DOHH2 (cell line): ENCODE measurements around the gene CSF1.

Experiments used
- H3F3A ChIP-seq: fragments of 200-600 bp; sonication (generic), shearing (Covaris generic); 2 replicates; pipeline ENCODE4 v1.6.0; 2016; ENCODE audit warnings: antibody characterized with exemption, mild to moderate bottlenecking; ENCODE audit not compliant: control insufficient read depth, insufficient read depth
- H3K27ac ChIP-seq: fragments of 200-600 bp; sonication (generic); 2 replicates; pipeline ENCODE4 v1.5.1; 2014; ENCODE audit warnings: low read depth, mild to moderate bottlenecking, low read length, moderate library complexity
- H3K27me3 ChIP-seq: fragments of 200-600 bp; sonication (generic); 2 replicates; pipeline ENCODE4 v1.6.1; 2014; ENCODE audit warnings: mild to moderate bottlenecking, low read length, mixed read lengths; ENCODE audit not compliant: control insufficient read depth
- H3K36me3 ChIP-seq: fragments of 200-600 bp; sonication (generic); 2 replicates; pipeline ENCODE4 v1.6.1; 2014; ENCODE audit warnings: mild to moderate bottlenecking, low read length, moderate library complexity, mixed read lengths; ENCODE audit not compliant: control insufficient read depth
- H3K4me1 ChIP-seq: fragments of 200-600 bp; sonication (generic); 2 replicates; pipeline ENCODE4 v1.6.1; 2014; ENCODE audit warnings: mild to moderate bottlenecking, low read length, mixed read lengths; ENCODE audit not compliant: control insufficient read depth
- H3K4me2 ChIP-seq: fragments of 200-600 bp; sonication (generic); 2 replicates; pipeline ENCODE4 v1.6.0; 2014; ENCODE audit warnings: mild to moderate bottlenecking, low read length, moderate library complexity
- H3K4me3 ChIP-seq: fragments of 200-600 bp; sonication (generic); 2 replicates; pipeline ENCODE4 v1.5.1; 2014; ENCODE audit warnings: mild to moderate bottlenecking, low read length, mixed read lengths
- H3K79me2 ChIP-seq: fragments of 200-600 bp; sonication (generic); 2 replicates; pipeline ENCODE4 v1.6.1; 2014; ENCODE audit warnings: mild to moderate bottlenecking, low read length, mixed read lengths; ENCODE audit not compliant: control insufficient read depth
- H3K9me2 ChIP-seq: fragments of 200-600 bp; sonication (generic); replicated peaks from 2 replicates; pipeline ENCODE4 v1.6.1; 2014; ENCODE audit warnings: mild to moderate bottlenecking, low read length, mixed read lengths; ENCODE audit not compliant: control insufficient read depth
- H3K9me3 ChIP-seq: fragments of 200-600 bp; sonication (generic); 2 replicates; pipeline ENCODE4 v1.6.1; 2014; ENCODE audit warnings: antibody characterized with exemption, low read length, mixed read lengths; ENCODE audit not compliant: control insufficient read depth, insufficient read depth
- H4K20me1 ChIP-seq: fragments of 200-600 bp; sonication (generic); 2 replicates; pipeline ENCODE4 v1.6.0; 2014; ENCODE audit warnings: low read depth, mild to moderate bottlenecking, antibody characterized with exemption, low read length, moderate library complexity; ENCODE audit not compliant: control insufficient read depth, insufficient read depth
- CTCF ChIP-seq: fragments of 200-600 bp; sonication (generic); IDR thresholded peaks from one replicate; pipeline ENCODE4 v1.5.1; 2014; ENCODE audit warnings: antibody characterized with exemption, mild to moderate bottlenecking, low read depth, low read length; ENCODE audit not compliant: poor library complexity, severe bottlenecking
- EZH2phosphoT487 ChIP-seq: fragments of 200-600 bp; sonication (generic); IDR thresholded peaks from 2 replicates; pipeline ENCODE4 v1.6.1; 2017; ENCODE audit warnings: borderline replicate concordance, mild to moderate bottlenecking, antibody characterized with exemption, low read length, moderate library complexity, mixed read lengths

CSF1 gene

GRCh38 chr1:109969146-109969829, 58.6 kb downstream of the CSF1 start:
- Histone ChIP-seq H3K4me3 (no peak overlapping the region), H3K4me2 (no peak overlapping the region), H3K36me3 (no peaks in the 10 kb centered on the region), H3K79me2 (no peaks in the 10 kb centered on the region), H3K9me3 (no peaks in the 10 kb centered on the region), H3K27me3 (peaks cover 22% of the 10 kb centered on the region), H4K20me1 (no peaks in the 10 kb centered on the region), H3K27ac (no peak overlapping the region), H3K9me2 (no peaks in the 10 kb centered on the region), H3F3A (no peaks in the 10 kb centered on the region), H3K4me1 (no peaks in the 10 kb centered on the region)
- TF ChIP-seq EZH2phosphoT487, result no peak
- no peak for TF ChIP-seq CTCF

GRCh38 chr1:109969907-109970306, 59.3 kb downstream of the CSF1 start:
- Histone ChIP-seq H3K27me3 (peaks cover 23% of the 10 kb centered on the region), H3K79me2 (no peaks in the 10 kb centered on the region), H3K9me2 (no peaks in the 10 kb centered on the region), H4K20me1 (no peaks in the 10 kb centered on the region), H3K4me3 (no peak overlapping the region), H3K4me2 (no peak overlapping the region), H3K9me3 (no peaks in the 10 kb centered on the region), H3K36me3 (no peaks in the 10 kb centered on the region), H3K27ac (no peak overlapping the region), H3F3A (no peaks in the 10 kb centered on the region), H3K4me1 (no peaks in the 10 kb centered on the region)
- TF ChIP-seq CTCF (no peak), EZH2phosphoT487 (no peak)

- no peaks in the 10 kb centered on the region for H3K36me3 ChIP-seq
- no peaks in the 10 kb centered on the region for H3K9me3 ChIP-seq
- H3K27ac ChIP-seq, result no peak overlapping the region
- TF ChIP-seq EZH2phosphoT487 (no peak), CTCF (no peak)
- no peak overlapping the region for H3K4me3 ChIP-seq
- peaks cover 22% of the 10 kb centered on the region for H3K27me3 ChIP-seq
- no peaks in the 10 kb centered on the region for H3K9me2 ChIP-seq
- no peaks in the 10 kb centered on the region for H3K79me2 ChIP-seq
- no peaks in the 10 kb centered on the region for H3K4me1 ChIP-seq
- no peaks in the 10 kb centered on the region for H4K20me1 ChIP-seq
- H3K4me2 ChIP-seq, result no peak overlapping the region
- H3F3A ChIP-seq, result no peaks in the 10 kb centered on the region
These were observed 60.9 kb downstream of the CSF1 start for GRCh38 chr1:109971559-109971958.

- Histone ChIP-seq H3K4me3 (no peak overlapping the region), H3K79me2 (no peaks in the 10 kb centered on the region), H3K4me1 (no peaks in the 10 kb centered on the region), H3F3A (no peaks in the 10 kb centered on the region), H4K20me1 (no peaks in the 10 kb centered on the region), H3K9me3 (no peaks in the 10 kb centered on the region), H3K27me3 (peaks cover 29% of the 10 kb centered on the region), H3K27ac (no peak overlapping the region), H3K4me2 (no peak overlapping the region), H3K36me3 (no peaks in the 10 kb centered on the region), H3K9me2 (no peaks in the 10 kb centered on the region)
- no peak for TF ChIP-seq CTCF
- no peak for TF ChIP-seq EZH2phosphoT487
These were observed 63.5 kb downstream of the CSF1 start for GRCh38 chr1:109974191-109974590.
